ENCODE results near the gene ARSK. TPM values are rescaled to one million over a fixed set of nuclear protein-coding genes. Genes with fewer than 3 reads are reported as not detected.

The ARSK gene
- total and polyA plus RNA-seq, 2 of the 4 experiments (the other 2 are of a cell fraction), result 15.1 to 22.0 TPM

DNA sequence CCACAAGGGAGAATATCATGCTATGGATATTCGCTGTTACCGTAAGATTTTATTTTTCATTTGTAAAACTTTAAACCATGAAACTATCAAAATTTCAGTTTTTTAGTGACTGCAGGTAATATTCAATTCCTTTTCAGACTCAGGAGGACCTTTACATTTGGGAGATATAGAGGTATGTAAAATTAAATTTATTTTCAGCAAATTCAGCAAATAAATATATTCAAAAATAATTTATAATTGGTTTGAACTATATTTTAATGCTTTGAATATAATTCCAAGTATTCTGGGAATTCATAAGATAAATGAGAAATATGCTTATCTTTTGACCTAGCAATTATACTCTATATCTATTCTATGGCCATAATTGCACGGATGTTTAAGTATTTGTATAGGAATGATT is 99.3 kb downstream of the ARSK start:
- ChIA-PET POLR2A (ENCODE audit: unreplicated experiment) (no interaction called here), CTCF (interaction anchor here (1.0 kb wide), 1 partner anchor 192 kb away, joined by 3 read pairs; no protein-coding TSS in a partner anchor)
- Histone ChIP-seq H4K91ac (ENCODE audit: insufficient read depth, low read depth, low read length) (no peak overlapping the region), H3K9ac (ENCODE audit: low read depth, low read length) (no peak overlapping the region), H2AK5ac (ENCODE audit: low read depth, low read length) (no peak overlapping the region), H3K4me3 (ENCODE audit: insufficient read depth, low read depth, low read length) (no peak overlapping the region), H3K14ac (replicated peaks; ENCODE audit: low read depth, low read length) (no peak overlapping the region), H3K23ac (ENCODE audit: low read depth, low read length) (no peak overlapping the region), H3K27ac (ENCODE audit: insufficient read depth, low read length) (no peak overlapping the region), H2BK20ac (ENCODE audit: low read depth, low read length) (no peak overlapping the region), H3K79me1 (ENCODE audit: low read depth in 1 of 2, low read length in 2 of 2) (no peaks in the 10 kb centered on the region), H3K9me3 (ENCODE audit: control insufficient read depth, insufficient read depth, low read length) (no peaks in the 10 kb centered on the region), H2AK9ac (replicated peaks; ENCODE audit: low read depth, low read length, poor library complexity) (no peak overlapping the region), H3K4me2 (ENCODE audit: low read depth, low read length) (no peak overlapping the region), H3K4ac (ENCODE audit: low read depth, low read length) (no peak overlapping the region), H3K9me1 (ENCODE audit: insufficient read depth, low read length) (no peaks in the 10 kb centered on the region), H3K4me1 (ENCODE audit: control insufficient read depth, insufficient read depth, low read length) (no peaks in the 10 kb centered on the region), H3K36me3 (ENCODE audit: control insufficient read depth, insufficient read depth, low read length) (no peaks in the 10 kb centered on the region), H3K27me3 (ENCODE audit: control insufficient read depth, insufficient read depth, low read length) (no peaks in the 10 kb centered on the region), H4K8ac (ENCODE audit: low read depth in 2 of 2, low read length in 2 of 2) (no peak overlapping the region), H2BK5ac (ENCODE audit: low read depth, low read length, poor library complexity, severe bottlenecking) (no peak overlapping the region), H4K5ac (ENCODE audit: low read depth, low read length) (no peak overlapping the region), H2BK120ac (ENCODE audit: low read depth, low read length) (no peak overlapping the region), H3K18ac (ENCODE audit: low read depth, low read length) (no peak overlapping the region), H4K20me1 (ENCODE audit: insufficient read depth, low read length) (no peaks in the 10 kb centered on the region), H2AFZ (replicated peaks; ENCODE audit: low read length, poor library complexity) (no peak overlapping the region), H2BK15ac (ENCODE audit: low read depth, low read length) (no peak overlapping the region), H3K56ac (ENCODE audit: extremely low read depth, insufficient read depth, low read length) (no peak overlapping the region)
- WGBS, 2 experiments (ENCODE audit: extremely low coverage in 2 of 2, insufficient read length in 1 of 2), result no CpG with 5 or more reads among the region's 3 CpGs
- dilution Hi-C loops (cut with HindIII; ENCODE audit: low sequenced_read_pairs, unreplicated experiment), result no loop called here
- TF ChIP-seq CEBPB (IDR thresholded peaks at IDR 0.05; ENCODE audit: low read depth, low read length) (no peak), CHD1 (IDR thresholded peaks at IDR 0.05; ENCODE audit: low read depth, low read length) (no peak), MXI1 (IDR thresholded peaks at IDR 0.05; ENCODE audit: borderline replicate concordance, low read depth, low read length) (no peak), POLR2A (IDR thresholded peaks at IDR 0.05; ENCODE audit: low read depth, low read length) (no peak), BHLHE40 (IDR thresholded peaks at IDR 0.05; ENCODE audit: low read depth, low read length) (no peak), MAFK (IDR thresholded peaks at IDR 0.05; ENCODE audit: low read depth, low read length) (no peak), RAD21 (IDR thresholded peaks at IDR 0.05; ENCODE audit: low read length) (no peak)
- intact Hi-C loops (cut with micrococcal nuclease), result no loop called here
- no peak for ATAC-seq (ENCODE audit: low read depth)
- in situ Hi-C loops (cut with MboI; ENCODE audit: low sequenced_read_pairs), result no loop called here
- BruUV-seq (replicated peaks), result no TSS peak
- no peak for DNase-seq

Small RNAs within 50 kb of the gene (microRNA-seq; reads per million reads assigned to microRNA genes)
- not detected for gene RNU6-308P (ENCODE audit: insufficient read depth, insufficient read length)

Small RNAs within 50 kb of the gene (small RNA-seq; reads per million reads assigned to genes)
- gene RNU6-308P, result 0 reads per million in 5 experiments

Other genes with a start within 250 kb of the ARSK start
- gene FAM81B, start 163.7 kb upstream of the ARSK start, total RNA-seq (2012; rRNA removed), result not detected in 2 replicates
- gene FAM81B, start 163.7 kb upstream of the ARSK start, polyA plus RNA-seq (2012; rRNA removed), result not detected in 2 replicates
- gene SKIC3, start 124 bp upstream of the ARSK start, total RNA-seq (2012; rRNA removed), result 145 and 184 TPM in 2 replicates
- gene SKIC3, start 124 bp upstream of the ARSK start, polyA plus RNA-seq (2012; rRNA removed), result 32.8 and 47.1 TPM in 2 replicates
- under 0.01 TPM in 2 replicates for gene GPR150, start 65.0 kb downstream of the ARSK start, total RNA-seq (2012; rRNA removed)
- 0.10 and 0.11 TPM in 2 replicates for gene GPR150, start 65.0 kb downstream of the ARSK start, polyA plus RNA-seq (2012; rRNA removed)
- 2.7 and 3.6 TPM in 2 replicates for gene RFESD, start 91.7 kb downstream of the ARSK start, total RNA-seq (2012; rRNA removed)
- 1.0 and 1.5 TPM in 2 replicates for gene RFESD, start 91.7 kb downstream of the ARSK start, polyA plus RNA-seq (2012; rRNA removed)
- gene SPATA9, start 127.9 kb downstream of the ARSK start, total RNA-seq (2012; rRNA removed), result 0.72 and 0.83 TPM in 2 replicates
- 0.66 and 0.86 TPM in 2 replicates for gene SPATA9, start 127.9 kb downstream of the ARSK start, polyA plus RNA-seq (2012; rRNA removed)
- gene RHOBTB3, start 176.2 kb downstream of the ARSK start, total RNA-seq (2012; rRNA removed), result 356 and 447 TPM in 2 replicates
- 117 and 118 TPM in 2 replicates for gene RHOBTB3, start 176.2 kb downstream of the ARSK start, polyA plus RNA-seq (2012; rRNA removed)